ENCODE measurements around the gene NKIRAS2. TPM values are rescaled to one million over a fixed set of nuclear protein-coding genes. Genes with fewer than 3 reads are reported as not detected.

Gene NKIRAS2
- total and polyA plus RNA-seq, 2 of the 4 experiments (the other 2 are of a cell fraction), result 25.6 to 51.8 TPM

GRCh38 chr17:42016941-42017865, 2.7 kb upstream of the NKIRAS2 start, which contains the start of gene DNAJC7:
Gene DNAJC7, minus strand, starts transcription at chr17:42017439. Its CDS starts 23 bp downstream, at chr17:42017416.
- H3K18ac ChIP-seq (ENCODE audit: low read depth, low read length), result peak within 1 kb of the TSS; percentile 79
- peaks cover 12 to 60% of the 10 kb centered on the region in 2 experiments for H3K79me1 ChIP-seq (ENCODE audit: low read depth in 1 of 2, low read length in 2 of 2)
- peak within 1 kb of the TSS; percentile 83; the same call in 2 of the 3 replicates for H2BK15ac ChIP-seq (ENCODE audit: low read depth, low read length)
- peaks cover under 1% of the 10 kb centered on the region for H3K36me3 ChIP-seq (ENCODE audit: control insufficient read depth, insufficient read depth, low read length)
- ATAC-seq (ENCODE audit: low read depth) (peak; percentile 91), DNase-seq (peak; percentile 89)
- H3K23ac ChIP-seq (ENCODE audit: low read depth, low read length), result peak within 1 kb of the TSS; percentile 100
- H4K5ac ChIP-seq (ENCODE audit: low read depth, low read length), result peak within 1 kb of the TSS; percentile 96
- peak within 1 kb of the TSS; percentile 97 for H2AFZ ChIP-seq (replicated peaks; ENCODE audit: low read length, poor library complexity)
- H4K20me1 ChIP-seq (ENCODE audit: insufficient read depth, low read length), result peaks cover 23% of the 10 kb centered on the region
- H3K4me1 ChIP-seq (ENCODE audit: control insufficient read depth, insufficient read depth, low read length), result peaks cover 3% of the 10 kb centered on the region; the same call in 1 of the 2 replicates
- TSS peak; percentile 48 for BruUV-seq (replicated peaks)
- H2AK5ac ChIP-seq (ENCODE audit: low read depth, low read length), result peak within 1 kb of the TSS; percentile 96
- H4K91ac ChIP-seq (ENCODE audit: insufficient read depth, low read depth, low read length), result peak within 1 kb of the TSS; percentile 94
- no peaks in the 10 kb centered on the region for H3K9me3 ChIP-seq (ENCODE audit: control insufficient read depth, insufficient read depth, low read length)
- peak within 1 kb of the TSS; percentile 96 for H3K4me2 ChIP-seq (ENCODE audit: low read depth, low read length)
- no peaks in the 10 kb centered on the region for H3K27me3 ChIP-seq (ENCODE audit: control insufficient read depth, insufficient read depth, low read length)
- H2BK120ac ChIP-seq (ENCODE audit: low read depth, low read length), result peak within 1 kb of the TSS; percentile 73
- intact Hi-C loops (cut with micrococcal nuclease), result loop anchor here (2.0 kb wide), 1 partner anchor 14 kb away; no protein-coding TSS in a partner anchor
- peak within 1 kb of the TSS; percentile 99 for H3K14ac ChIP-seq (replicated peaks; ENCODE audit: low read depth, low read length)
- peak within 1 kb of the TSS; percentile 93 for H3K9ac ChIP-seq (ENCODE audit: low read depth, low read length)
- peak within 1 kb of the TSS; percentile 99 for H2AK9ac ChIP-seq (replicated peaks; ENCODE audit: low read depth, low read length, poor library complexity)
- H2BK20ac ChIP-seq (ENCODE audit: low read depth, low read length), result 0 out of 2 replicates have a peak within 1 kb of the TSS, but pooled peaks have one; percentile 9
- in situ Hi-C loops (cut with MboI; ENCODE audit: low sequenced_read_pairs), result no loop called here
- CTCF ChIA-PET, result interaction anchor here (0.6 to 1.0 kb wide), 2 partner anchors 8 to 14 kb away, joined by 3 read pairs; no protein-coding TSS in a partner anchor
- peaks cover 8% of the 10 kb centered on the region for H3K9me1 ChIP-seq (ENCODE audit: insufficient read depth, low read length)
- H3K4me3 ChIP-seq (ENCODE audit: insufficient read depth, low read depth, low read length), result peak within 1 kb of the TSS; percentile 65
- peak within 1 kb of the TSS; percentile 98 for H3K4ac ChIP-seq (ENCODE audit: low read depth, low read length)
- H2BK5ac ChIP-seq (ENCODE audit: low read depth, low read length, poor library complexity, severe bottlenecking), result peak within 1 kb of the TSS; percentile 85
- 0% methylated on average over 14 of the region's 70 CpGs; no CpG with 5 or more reads in 1 of the 2 experiments for WGBS, 2 experiments (ENCODE audit: extremely low coverage in 2 of 2, insufficient read length in 1 of 2)
- dilution Hi-C loops (cut with HindIII; ENCODE audit: low sequenced_read_pairs, unreplicated experiment), result no loop called here
- H4K8ac ChIP-seq (ENCODE audit: low read depth in 2 of 2, low read length in 2 of 2), result peak within 1 kb of the TSS; percentile 96 to 100
- peak within 1 kb of the TSS; percentile 88 for H3K56ac ChIP-seq (ENCODE audit: extremely low read depth, insufficient read depth, low read length)
- peak within 1 kb of the TSS; percentile 94 for H3K27ac ChIP-seq (ENCODE audit: insufficient read depth, low read length)
- POLR2A ChIA-PET (ENCODE audit: unreplicated experiment), result interaction anchor here (0.6 to 1.1 kb wide), 4 partner anchors 10 to 175 kb away, joined by 3 to 7 read pairs (median 4); partner anchors contain the start of gene CNP
- TF ChIP-seq BHLHE40 (IDR thresholded peaks at IDR 0.05; ENCODE audit: low read depth, low read length), result no peak
- TF ChIP-seq POLR2A (IDR thresholded peaks at IDR 0.05; ENCODE audit: low read depth, low read length), result peak; percentile 88
- peak; percentile 52; the same call in 1 of the 2 replicates for TF ChIP-seq CEBPB (IDR thresholded peaks at IDR 0.05; ENCODE audit: low read depth, low read length)
- no peak for TF ChIP-seq RFX5 (IDR thresholded peaks at IDR 0.05; ENCODE audit: low read depth, low read length)
- no peak for TF ChIP-seq CTCF (conservative IDR thresholded peaks at IDR 0.05; ENCODE audit: low read depth, low read length)
- no peak for TF ChIP-seq RAD21 (IDR thresholded peaks at IDR 0.05; ENCODE audit: low read length)
- no peak for TF ChIP-seq RCOR1 (IDR thresholded peaks at IDR 0.05; ENCODE audit: insufficient replicate concordance, low read length)
- no peak for TF ChIP-seq ELK1 (IDR thresholded peaks at IDR 0.05; ENCODE audit: borderline replicate concordance, low read depth, low read length)
- TF ChIP-seq USF2 (IDR thresholded peaks at IDR 0.05; ENCODE audit: low read depth, low read length), result peak; percentile 13; the same call in 1 of the 2 replicates
- no peak for TF ChIP-seq FOS (IDR thresholded peaks at IDR 0.05; ENCODE audit: low read depth, low read length)
- peak; percentile 48 for TF ChIP-seq MAZ (IDR thresholded peaks at IDR 0.05; ENCODE audit: borderline replicate concordance, low read depth, low read length)
- TF ChIP-seq MAFK (IDR thresholded peaks at IDR 0.05; ENCODE audit: low read depth, low read length), result no peak
